Activated CD8-positive, alpha-beta memory T cell treated with anti-CD3 and anti-CD28 coated beads, Interleukin-2, amount 50 U/mL, for 24 hours (primary cell): Measurements from ENCODE around the gene VWCE.

Experiments
- DNase-seq: peaks from one replicate; pipeline ENCODE4 v3.0.0-alpha.2; 2020; ENCODE audit errors: extremely low read depth

Gene VWCE

DNA sequence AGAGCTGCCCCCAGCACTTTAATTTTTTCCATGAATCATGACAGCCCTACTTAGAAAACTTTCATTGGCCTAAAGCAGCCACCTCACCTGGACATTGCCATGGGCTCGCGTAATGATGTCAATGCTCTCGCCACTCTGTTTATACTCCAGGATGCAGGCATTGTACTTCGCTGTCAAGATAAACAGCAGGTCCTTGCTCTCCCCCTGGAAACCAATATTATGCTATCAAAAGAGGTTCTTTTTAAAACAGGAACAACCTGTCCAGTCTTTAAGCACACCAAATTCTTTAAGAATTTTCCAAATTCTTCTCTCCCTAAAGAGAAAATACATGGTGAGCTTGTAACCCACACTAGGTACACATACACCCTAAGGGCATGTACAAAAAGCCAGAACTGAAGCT lies 34.8 kb upstream of the VWCE start:
- no peak for DNase-seq

DNA sequence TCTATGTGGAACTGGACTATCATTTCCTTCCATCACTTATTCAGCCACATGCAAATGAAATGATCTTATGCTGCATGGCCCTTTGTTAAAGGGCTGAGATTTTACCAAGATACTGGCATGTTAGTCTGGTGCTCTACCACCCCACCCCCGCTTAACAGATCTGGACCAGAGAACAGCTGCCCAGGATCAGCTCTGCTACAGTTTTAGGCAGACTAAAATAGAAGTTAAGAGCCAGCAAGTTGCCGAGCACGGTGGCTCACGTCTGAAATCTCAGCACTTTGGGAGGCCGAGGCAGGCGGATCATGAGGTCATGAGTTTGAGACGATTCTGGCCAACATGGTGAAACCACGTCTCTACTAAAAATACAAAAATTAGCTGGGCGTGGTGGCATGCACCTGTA lies 33.2 kb upstream of the VWCE start:
- no peak for DNase-seq

DNA sequence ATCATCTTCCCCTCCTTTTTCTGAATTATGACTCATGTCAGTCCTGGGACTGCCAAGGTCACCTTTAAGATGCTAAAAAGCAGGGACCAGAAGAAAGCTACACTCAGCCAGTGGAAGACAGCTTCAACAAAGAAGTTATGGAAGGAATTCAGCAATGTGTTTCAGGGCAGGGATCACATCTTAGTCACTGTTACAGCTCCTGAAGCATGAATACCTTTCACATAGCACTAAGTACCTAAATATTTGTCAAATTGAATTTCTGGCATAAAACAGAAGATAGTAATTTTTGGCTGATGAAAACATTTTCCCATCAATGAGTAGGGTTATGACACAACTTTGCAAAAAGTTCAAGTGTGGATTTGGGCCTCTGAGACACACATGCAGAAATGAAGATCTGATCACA lies 32.6 kb upstream of the VWCE start:
- DNase-seq = no peak

DNA sequence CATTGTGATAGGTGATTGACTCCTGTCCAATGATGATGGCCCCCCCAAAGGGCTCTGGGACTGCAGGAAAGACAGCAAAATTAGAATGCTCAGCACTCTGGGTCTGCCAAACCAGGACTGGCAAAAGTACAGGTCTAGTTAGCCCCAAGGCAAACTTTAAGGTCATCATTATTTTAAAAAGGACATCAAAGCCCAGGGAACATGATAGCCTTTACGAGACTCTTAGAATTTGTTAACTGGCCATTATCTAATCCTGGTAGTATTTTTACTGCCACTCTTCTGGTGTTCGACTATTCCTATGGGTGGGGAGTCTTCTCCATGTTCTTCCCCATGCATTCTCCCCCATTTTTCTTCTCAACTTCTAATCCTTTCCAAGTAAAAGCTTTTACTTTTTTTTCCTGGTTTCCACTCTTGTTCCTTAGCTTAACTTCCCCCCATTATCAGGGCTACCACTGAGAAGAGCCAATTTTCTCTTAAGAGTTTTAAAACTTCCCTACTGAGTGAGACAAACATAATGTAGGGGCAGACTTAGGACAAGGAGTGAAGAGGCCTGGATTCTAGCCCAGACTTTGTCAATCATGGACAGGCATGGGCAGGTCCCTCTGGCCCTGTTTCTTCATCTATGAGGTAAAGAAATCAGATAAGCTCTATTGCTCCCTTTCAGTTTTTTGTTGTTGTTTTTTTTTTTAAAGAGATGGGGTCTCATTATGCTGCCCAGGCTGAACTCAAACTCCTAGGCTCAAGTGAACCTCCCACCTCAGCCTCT lies 30.7 kb upstream of the VWCE start:
- no peak for DNase-seq

DNA sequence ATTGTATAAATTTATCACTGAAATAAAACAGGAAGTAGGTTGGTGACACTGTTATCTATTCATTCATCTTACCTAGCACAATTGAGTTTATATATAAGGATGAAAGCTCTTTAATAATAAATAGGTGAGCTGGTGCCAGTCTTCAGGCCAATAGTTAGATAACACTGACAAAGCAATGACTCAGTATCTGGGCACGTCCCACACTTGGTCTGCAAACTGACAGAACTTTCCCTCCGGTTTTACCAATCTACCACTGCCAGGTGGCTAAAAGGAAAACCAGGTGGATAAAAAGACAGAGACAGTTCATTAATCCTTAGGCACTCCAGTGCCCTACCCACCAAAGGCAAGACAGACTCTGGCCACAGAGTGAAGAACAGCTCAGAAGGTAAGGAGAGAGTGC lies 20.1 kb upstream of the VWCE start:
- no peak for DNase-seq

DNA sequence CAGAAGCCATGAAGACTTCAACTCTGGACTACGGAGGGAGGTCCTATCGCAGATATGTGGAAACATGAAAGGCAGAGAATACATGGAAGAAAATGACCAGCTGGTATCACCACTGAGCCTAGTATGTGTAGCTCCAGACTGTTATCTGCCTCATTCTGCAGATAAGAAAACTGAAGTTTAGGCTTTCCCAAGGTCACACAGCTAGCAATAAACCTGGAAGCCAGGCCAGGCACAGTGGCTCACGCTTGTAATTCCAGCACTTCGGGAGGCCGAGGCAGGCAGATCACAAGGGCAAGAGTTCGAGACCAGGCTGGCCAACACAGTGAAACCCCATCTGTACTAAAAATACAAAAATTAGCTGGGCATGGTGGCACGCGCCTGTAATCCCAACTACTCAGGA lies 15.6 kb upstream of the VWCE start:
- DNase-seq = no peak

DNA sequence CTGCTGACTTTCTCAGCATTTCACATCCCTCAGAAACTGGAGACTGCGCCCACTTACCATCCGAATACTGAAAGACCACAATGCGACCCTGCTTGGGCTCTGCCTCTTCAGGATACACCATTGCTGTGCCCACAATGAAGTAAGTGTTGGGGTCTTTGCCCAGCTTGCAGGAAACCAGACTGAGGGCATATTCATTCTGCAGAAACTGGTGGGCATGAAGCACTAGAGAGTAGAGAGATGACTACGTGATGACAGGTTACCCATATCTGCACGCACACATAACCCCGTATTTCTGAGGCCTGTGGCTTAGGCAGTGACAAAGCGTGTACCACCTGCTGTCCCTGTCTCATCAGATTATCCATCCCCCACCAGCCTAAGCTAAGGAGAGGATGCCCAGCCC lies 14.6 kb upstream of the VWCE start:
- DNase-seq = no peak

DNA sequence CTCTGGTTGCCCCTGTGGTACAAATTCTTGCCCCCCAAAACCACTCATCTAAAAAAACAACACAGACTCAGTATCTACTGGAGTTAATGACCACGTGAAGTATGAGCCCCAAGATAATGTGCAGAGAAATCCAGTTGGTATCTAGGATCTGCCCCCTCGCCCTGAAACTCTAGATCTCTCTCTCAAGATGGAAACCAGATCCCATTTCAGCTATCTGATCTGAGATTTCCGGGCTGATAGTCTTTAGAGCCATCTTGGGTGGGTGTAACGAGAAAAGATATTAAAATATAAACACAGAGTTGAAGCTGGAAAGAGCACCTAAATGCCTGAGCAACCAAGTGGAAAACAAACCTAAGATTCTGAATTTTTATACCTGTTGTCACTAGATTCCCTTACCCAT lies 14.0 kb upstream of the VWCE start:
- DNase-seq = no peak

DNA sequence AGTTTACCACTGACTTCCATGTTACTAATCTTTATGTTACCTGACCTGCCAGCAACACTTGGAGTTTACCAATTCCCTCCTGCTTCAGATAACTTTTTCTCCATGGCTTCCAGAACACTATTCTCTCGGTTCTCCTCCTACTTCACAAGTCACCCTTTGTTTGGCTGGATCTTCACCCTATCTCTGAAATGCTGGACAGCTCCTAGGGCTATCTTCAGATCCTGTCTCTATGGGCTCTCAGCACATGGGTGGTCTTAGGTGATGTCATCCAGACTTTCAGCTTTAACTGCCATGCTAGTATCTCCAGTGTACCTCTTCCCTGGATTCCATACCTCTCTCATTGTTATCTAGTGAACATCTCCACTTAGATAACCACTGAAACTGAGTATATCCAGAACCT lies 12.2 kb upstream of the VWCE start:
- no peak for DNase-seq

DNA sequence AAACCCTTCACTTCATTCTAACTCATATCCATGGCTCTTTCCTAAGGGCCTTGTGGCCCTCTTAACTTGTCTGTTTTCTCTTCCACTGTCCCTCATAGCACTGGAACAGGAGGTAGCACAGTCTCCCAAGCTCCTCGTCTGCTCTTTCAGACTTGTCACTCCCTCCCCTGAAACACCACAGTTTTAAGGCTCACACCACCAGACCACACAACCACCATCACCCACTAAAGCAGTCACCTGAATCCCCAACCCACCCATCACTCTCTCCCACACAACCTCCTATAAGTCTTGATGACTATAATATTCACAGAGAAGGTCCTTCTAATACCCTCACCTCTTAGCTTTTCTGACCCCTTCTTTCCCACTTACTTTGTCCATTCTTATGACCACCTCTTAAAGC lies 11.1 kb upstream of the VWCE start:
- DNase-seq = no peak

DNA sequence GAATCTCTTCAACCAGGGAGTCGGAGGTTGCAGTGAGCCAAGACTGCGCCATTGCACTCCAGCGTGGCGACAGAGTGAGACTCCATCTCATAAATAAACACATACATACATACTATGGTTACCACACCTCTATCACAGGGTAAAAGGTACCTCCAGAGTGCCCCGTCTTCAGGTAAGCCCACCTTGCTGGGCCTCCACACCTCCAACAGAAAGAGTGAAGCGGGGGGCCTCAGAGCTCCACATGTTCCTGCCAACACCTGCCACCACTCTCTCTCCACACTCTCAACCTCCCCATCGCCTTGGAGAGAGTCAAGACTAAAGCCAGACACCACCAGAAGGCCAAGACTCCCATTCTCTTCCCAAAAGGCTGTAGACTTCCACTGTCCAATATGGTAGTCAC lies 10.3 kb upstream of the VWCE start:
- no peak for DNase-seq

DNA sequence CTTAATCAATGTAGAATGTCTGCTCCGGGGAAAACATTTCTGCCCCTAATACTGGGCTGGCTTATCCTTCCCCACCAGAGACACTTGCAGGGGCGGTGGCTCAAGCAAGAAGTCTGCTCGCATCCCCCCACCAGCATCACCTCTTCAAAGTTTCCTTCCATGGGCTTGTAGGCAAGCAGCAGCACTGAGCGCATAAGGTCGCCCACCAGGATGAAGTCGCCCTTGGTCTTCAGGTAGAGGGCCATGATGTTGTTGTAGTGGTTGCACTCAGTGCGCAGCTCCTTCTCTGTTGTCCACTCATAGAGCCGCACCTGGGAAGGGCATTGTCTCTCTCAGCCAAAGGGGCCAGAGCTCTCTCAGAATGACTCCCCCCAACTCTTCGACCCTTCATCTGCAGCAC lies 8.6 kb upstream of the VWCE start:
- DNase-seq = no peak

DNA sequence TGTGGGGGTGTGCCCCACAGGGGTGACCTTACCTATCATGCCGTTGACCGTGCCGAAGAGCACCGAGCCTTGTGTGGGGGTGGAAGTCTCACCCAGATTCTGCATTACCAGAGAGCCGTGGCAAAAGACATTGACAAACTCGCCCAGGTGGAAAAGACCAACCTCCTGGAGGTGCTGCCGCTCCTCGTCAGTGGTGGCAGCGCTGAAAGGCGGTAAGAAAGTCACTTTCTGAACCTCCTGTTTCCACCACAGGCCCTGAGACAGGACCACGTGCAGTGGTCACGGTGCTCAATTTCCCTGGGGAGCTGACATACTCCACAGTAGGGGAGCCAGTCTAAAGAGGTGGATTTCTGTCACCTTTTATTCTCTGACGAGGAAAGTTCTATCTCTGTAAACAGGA lies 7.4 kb upstream of the VWCE start:
- no peak for DNase-seq

DNA sequence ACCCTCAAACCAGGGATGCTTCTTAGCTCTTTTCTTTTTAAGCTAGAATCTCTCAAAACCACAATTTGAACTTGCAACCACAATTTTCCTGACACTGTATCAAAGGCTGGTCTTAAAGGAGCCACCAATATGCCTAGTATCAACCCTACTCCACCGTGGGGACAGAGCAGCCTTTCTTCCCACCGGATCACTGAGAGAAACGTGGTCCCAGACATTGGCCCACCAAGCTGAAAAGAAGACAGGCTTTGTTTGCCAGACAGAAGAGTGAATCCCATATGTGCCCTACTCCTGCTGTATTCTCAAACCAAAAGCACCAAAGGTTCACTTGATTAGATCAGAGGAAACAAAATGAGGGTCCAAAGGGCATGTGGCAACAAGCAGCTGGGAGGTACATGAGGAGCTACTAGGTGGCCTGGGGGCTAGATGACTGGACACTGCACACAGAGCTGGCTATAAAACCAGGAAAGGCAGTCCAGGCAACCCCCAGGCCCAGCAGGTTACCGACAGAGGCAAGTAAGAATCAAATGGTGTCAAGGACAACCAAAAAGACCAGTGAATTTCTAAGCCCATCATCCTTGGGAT lies 3.6 kb upstream of the VWCE start:
- DNase-seq = no peak

DNA sequence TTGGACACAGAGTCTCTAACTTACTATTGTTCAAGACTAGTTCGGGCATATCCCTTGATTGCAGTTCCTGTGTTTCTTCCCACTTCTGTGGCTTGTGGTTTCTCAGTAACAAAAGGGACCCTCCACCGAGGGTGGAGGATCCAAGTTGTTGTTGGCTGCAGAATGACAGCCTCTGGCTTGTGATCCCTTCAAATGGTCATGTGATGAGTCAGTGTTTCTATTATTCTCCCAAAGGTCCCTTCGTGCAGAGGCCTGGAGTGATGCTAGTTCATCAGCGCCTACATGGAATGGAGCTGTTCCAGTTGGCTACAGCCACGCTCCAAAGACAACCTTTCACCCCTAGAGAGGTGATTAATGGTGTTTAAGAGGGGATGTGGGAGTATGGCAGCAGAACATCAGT lies 2.6 kb upstream of the VWCE start:
- DNase-seq = no peak

DNA sequence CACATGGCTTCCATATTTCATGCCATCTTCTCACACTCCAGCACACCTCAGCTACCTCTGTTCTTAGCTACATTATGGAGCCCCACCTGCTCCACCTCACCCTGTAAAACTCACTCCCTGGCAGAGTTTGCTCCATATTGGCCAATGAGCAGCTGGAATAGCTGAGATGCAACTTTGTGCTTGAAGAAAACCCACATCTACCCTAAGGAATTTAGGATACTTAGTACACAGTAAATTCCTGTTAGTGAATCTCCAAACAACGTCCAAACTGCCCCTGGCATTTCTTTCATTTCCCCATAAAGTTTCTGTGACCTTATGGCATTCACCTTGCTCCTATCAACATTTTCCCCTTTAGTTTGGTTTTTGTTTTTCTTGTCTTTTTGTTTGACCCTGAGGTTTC lies 2.2 kb upstream of the VWCE start:
- DNase-seq = no peak

DNA sequence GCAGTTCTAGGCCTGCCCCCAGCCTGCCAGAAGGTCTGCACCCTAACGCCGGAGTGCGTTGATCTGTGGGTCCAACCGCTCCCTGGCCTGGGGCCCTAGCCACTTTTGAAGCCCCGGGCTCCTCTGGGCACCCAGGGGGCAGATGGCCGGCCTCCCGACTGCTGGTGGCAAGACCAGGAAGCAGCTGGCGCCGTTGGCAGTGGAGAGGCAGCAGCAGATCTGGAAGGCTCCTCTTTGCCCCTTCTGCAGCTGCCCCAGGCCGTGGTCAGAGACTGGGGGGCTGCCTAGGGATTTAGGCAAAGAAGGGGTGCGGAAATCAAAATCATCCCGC lies 445 bp upstream of the VWCE start:
- DNase-seq = no peak

DNA sequence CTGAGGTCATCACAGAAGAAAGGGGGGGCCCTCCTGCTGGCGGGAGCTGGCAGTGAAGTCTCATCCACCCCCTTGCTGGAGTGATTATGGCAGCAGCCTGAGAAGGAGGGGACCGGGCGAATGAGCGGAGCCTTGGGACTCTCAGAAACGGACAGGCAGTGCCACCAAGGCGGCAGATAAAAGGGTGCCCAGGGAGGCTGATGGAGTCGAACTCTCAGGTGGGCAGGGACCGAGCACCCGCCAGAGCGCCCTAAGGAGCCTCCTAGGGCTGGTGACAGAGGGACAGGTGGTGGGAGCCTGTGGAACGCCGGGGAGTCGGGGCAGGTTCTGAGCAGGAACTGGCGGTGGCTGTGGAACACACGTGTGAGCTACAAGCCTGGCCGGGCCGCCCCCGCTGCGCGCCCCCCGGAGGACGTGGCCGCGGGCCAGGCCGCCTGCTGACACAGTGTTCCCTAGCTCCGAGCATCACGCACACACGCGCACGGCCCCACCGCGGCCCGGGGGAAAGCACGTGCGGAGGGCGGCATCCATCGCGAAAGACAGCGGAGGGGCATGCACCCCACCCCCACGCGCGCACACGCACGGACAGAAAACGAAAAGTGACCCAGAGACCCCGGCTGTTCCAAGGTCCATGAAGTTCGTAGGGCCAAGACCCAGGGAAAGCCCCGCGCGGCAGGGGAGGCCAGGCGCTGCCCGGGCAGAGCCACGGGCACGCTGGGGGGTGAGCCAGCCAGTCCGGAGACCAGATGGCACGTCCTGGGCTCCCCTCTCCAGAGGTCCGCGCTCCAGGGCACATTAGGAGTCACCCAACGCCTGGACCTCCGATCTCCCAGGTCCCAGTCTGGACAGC lies 1.0 kb downstream of the VWCE start:
- no peak for DNase-seq

DNA sequence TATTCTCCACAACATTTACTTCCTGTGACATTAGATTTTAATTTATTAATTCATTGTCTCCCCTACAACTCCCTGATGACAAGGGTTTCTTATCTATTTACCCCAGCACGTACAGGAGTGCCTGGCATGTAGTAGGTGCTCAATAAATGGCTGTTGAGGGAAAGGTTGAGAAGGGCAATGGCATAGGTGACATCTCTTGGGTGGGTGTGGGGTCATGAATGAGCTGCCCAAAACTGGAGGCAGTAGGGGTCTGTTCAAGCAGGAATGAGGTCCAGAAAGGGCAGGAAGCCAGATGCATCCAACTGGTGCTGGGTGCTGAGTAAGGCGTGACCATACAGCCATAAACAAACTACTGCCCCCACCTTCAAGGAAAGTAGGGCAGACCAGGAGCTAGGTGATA lies 2.8 kb downstream of the VWCE start:
- DNase-seq = no peak

DNA sequence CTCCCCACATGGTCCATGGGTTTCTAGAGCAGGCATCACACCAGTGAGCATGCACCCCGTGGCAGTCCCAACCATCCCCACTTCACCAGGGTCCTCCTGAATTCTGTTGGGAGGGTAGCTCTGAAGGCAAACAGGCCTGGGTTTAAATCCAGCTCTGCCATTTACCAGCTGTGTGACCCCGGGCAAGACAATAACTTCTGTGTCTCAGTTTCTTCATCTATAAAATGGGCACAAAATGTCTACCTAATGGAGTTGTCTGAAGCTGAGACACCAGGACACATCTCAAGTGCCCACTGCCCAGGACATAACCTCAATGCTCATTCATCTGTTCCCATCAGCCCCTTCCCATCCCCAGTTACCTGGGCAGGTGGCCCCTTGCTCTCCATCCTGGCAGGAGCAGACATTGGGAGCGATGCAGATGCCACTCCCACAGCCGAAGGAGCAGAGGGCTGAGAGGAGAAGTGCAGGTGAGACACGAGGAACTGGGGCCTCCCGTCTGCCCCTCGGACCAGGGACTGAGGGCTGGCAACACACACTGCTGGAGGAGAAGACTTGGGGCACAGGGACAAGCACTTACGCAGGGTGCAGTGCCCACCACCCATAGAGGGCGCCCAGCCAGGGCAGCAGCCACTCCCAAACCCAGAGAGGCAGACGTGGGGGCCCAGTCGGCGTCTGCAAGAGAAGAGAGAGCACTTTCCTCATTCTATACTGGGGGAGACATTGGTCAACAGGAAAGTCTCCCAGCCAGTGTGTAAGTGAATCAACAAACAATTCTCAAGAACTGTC lies 4.0 kb downstream of the VWCE start:
- no peak for DNase-seq

DNA sequence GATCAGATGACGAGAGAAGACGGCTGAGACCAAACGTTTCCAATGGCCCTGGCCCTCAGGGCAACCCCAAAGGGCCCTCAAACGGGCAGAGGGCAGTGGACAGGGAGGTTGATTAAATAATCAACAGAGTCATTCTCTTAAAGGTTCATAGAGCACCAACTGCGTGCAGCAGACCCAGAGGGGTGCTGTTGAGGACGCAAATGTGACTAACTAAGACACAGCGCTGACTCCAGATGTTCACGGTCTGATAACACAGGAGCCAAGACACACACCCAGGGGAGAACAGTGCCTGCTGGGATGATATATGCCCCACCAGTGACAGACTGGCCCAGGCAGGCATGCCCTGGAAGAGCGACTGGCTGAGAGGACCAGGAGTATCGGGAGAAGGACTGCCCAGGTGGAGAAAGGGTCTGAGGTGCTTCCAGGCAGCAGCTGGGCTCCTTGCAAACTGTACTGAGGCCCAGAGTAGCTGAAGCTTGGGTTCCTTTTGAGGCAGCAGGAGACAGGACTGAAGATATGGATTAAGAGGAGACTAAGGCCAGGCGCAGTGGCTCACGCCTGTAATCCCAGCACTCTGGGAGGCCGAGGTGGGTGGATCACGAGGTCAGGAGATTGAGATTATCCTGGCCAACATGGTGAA lies 7.7 kb downstream of the VWCE start:
- DNase-seq = no peak

DNA sequence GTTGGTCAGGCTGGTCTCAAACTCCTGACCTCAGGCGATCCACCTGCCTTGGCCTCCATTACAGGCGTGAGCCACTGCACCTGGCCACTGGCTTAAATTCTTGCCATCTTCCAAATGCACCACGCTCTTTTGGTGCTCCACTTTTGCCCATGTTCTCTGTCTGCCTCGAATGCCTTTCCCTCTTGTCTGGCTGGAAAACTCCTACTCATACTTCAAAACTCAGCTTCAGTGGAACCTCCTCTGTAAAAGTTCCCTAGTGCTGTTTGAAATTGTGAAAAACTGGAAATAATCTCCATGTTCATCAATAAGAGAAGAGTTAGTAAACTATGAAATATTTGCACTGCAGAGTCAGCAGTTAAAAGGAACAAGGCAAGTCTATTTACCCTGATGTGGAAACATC lies 11.5 kb downstream of the VWCE start:
- DNase-seq = no peak
